GM19468 (cell line): ENCODE results near the gene EDC3.
"Not testable (repeated sequence)": the region's sequence is repeated elsewhere in the genome, so short reads cannot be mapped to it uniquely, and the experiment has no call there.

ENCODE experiments used
- ATAC-seq: cut with Tn5 transposase; IDR thresholded peaks from one replicate; pipeline ENCODE4 v1.9.1; 2021; ENCODE audit warnings: mild to moderate bottlenecking, moderate library complexity, moderate number of reproducible peaks; ENCODE audit not compliant: unreplicated experiment; ENCODE audit errors: extremely low read depth

EDC3 gene

GRCh38 chr15:74653426-74654102 lies 42.3 kb downstream of the EDC3 start:
- ATAC-seq = no peak

GRCh38 chr15:74651242-74651741 lies 44.5 kb downstream of the EDC3 start:
- ATAC-seq = no peak

- no peak for ATAC-seq
Observed at GRCh38 chr15:74648051-74648842, 47.6 kb downstream of the EDC3 start.

- ATAC-seq = no peak
Observed at GRCh38 chr15:74646480-74646879, 49.3 kb downstream of the EDC3 start.

GRCh38 chr15:74643665-74644204 lies 52.1 kb downstream of the EDC3 start:
- no peak for ATAC-seq

- ATAC-seq = no peak
Observed at GRCh38 chr15:74642734-74643664, 52.8 kb downstream of the EDC3 start.

GRCh38 chr15:74642348-74642733 lies 53.5 kb downstream of the EDC3 start:
- ATAC-seq = no peak

- ATAC-seq = no peak
Observed at GRCh38 chr15:74641151-74641550, 54.7 kb downstream of the EDC3 start.

GRCh38 chr15:74636984-74637383 lies 58.8 kb downstream of the EDC3 start:
- ATAC-seq = no peak

- ATAC-seq = no peak
Observed at GRCh38 chr15:74635228-74635627, 60.6 kb downstream of the EDC3 start.

- no peak for ATAC-seq
Observed at GRCh38 chr15:74633781-74634180, 62.0 kb downstream of the EDC3 start.

- no peak for ATAC-seq
Observed at GRCh38 chr15:74632601-74633000, 63.2 kb downstream of the EDC3 start.

GRCh38 chr15:74631935-74632560 lies 63.8 kb downstream of the EDC3 start:
- no peak for ATAC-seq

- ATAC-seq = no peak
Observed at GRCh38 chr15:74631408-74631807, 64.4 kb downstream of the EDC3 start.

GRCh38 chr15:74631087-74631385 lies 64.8 kb downstream of the EDC3 start:
- no peak for ATAC-seq

- no peak for ATAC-seq
Observed at GRCh38 chr15:74630284-74631086, 65.3 kb downstream of the EDC3 start.

- not testable (repeated sequence) for ATAC-seq
Observed at GRCh38 chr15:74629696-74630095, 66.1 kb downstream of the EDC3 start.

- ATAC-seq = no peak
Observed at GRCh38 chr15:74628949-74629348, 66.9 kb downstream of the EDC3 start.

- no peak for ATAC-seq
Observed at GRCh38 chr15:74628199-74628598, 67.6 kb downstream of the EDC3 start.
